ENCODE results near the gene NPTN. TPM values are rescaled to one million over a fixed set of nuclear protein-coding genes. Genes with fewer than 3 reads are reported as not detected.

Gene NPTN
- total and polyA plus RNA-seq, 2 of the 13 experiments (the other 11 are each of a cell fraction or from before 2014, with no cell fraction given): 78.0 to 110 TPM

DNA sequence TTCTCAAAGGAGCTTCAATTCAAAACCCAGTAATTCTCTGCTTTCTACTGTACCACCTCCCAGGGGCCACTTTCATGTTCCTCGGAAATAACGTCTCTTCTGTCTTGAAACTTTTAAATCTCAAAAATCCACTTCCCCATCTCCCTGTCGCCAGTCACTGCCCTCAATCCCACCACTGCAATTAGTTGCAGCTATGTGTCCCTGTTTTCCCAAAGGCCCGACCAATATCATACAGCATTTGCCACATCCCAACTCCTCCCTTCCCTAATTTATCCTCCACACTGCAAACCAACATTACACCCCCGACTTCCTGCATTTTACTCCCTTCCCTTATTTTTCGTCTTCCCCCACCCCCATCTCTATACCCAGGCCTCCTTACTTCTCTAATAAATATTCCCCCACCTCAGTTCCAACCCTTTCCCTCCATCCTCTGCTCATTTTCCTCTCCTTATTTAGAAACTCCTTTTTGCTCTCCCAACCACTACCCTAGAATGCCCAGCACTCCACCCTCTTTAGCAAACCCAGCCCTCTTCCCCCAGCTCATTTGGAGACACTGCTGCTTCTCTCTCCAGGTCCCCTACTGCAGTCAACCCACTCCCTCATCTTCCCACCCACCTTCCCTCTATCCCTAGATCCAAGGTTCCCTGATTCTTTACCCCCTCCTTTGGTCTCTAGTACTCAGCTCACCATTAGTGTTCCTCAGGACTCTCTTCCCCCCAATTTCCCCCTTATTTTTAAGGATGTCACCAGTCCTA, 1.1 kb downstream of the NPTN start:
- intact Hi-C loops (cut with micrococcal nuclease; ENCODE audit: unreplicated experiment) (no loop called here), in situ Hi-C loops (cut with HindIII; ENCODE audit: extremely low pct_ligation_motif_present, low pct_unique_long_range_greater_than_20kb) (no loop called here)
- Histone ChIP-seq H3K36me3 (replicated peaks in 1 of 2; ENCODE audit: control insufficient read depth in 1 of 2, insufficient read depth in 2 of 2, low read length in 2 of 2) (no peaks in the 10 kb centered on the region), H3K4me3 (replicated peaks in 1 of 3; ENCODE audit: insufficient read depth in 1 of 3, low read depth in 2 of 3, low read length in 3 of 3) (peak overlapping the region; percentile 74 to 97 (median 93)), H3K9me3 (ENCODE audit: low read length) (no peaks in the 10 kb centered on the region), H3K4me1 (ENCODE audit: insufficient read depth, low read length) (peaks cover 79% of the 10 kb centered on the region), H4K20me1 (ENCODE audit: insufficient read depth, low read length) (peaks cover 39% of the 10 kb centered on the region), H2AFZ (ENCODE audit: low read length) (no peak overlapping the region), H3K79me2 (ENCODE audit: insufficient read depth, low read length) (peaks cover 56% of the 10 kb centered on the region), H3K9ac (ENCODE audit: insufficient read depth, low read depth, low read length) (peak overlapping the region; percentile 80), H3K4me2 (ENCODE audit: low read depth, low read length) (peak overlapping the region; percentile 86), H3K27me3 (ENCODE audit: control insufficient read depth in 1 of 2, insufficient read depth in 2 of 2, low read length in 2 of 2) (no peaks in the 10 kb centered on the region; a peak in 1 of 5 replicates), H3K27ac (ENCODE audit: extremely low read length, insufficient read depth, low read length) (peak overlapping the region; percentile 49)
- FAIRE-seq (no peak), ATAC-seq (peak; percentile 5; the same call in 2 of the 3 replicates), DNase-seq (ENCODE audit: low spot score) (no peak)
- ChIA-PET POLR2A (interaction anchor here (0.8 to 2.8 kb wide), 6 partner anchors 15 to 1820 kb away, joined by 3 to 8 read pairs (median 4); partner anchors contain the start of gene SIN3A), CTCF (ENCODE audit: low intra/inter-chr PET ratio, low total read pairs) (no interaction called here)
- WGBS (ENCODE audit: low lambda C conversion rate): 1% methylated on average over 6 of the region's 6 CpGs
- TF ChIP-seq, protein P1, sequence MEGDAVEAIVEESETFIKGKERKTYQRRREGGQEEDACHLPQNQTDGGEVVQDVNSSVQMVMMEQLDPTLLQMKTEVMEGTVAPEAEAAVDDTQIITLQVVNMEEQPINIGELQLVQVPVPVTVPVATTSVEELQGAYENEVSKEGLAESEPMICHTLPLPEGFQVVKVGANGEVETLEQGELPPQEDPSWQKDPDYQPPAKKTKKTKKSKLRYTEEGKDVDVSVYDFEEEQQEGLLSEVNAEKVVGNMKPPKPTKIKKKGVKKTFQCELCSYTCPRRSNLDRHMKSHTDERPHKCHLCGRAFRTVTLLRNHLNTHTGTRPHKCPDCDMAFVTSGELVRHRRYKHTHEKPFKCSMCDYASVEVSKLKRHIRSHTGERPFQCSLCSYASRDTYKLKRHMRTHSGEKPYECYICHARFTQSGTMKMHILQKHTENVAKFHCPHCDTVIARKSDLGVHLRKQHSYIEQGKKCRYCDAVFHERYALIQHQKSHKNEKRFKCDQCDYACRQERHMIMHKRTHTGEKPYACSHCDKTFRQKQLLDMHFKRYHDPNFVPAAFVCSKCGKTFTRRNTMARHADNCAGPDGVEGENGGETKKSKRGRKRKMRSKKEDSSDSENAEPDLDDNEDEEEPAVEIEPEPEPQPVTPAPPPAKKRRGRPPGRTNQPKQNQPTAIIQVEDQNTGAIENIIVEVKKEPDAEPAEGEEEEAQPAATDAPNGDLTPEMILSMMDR (CRISPR knock-in tag; IDR thresholded peaks at IDR 0.05): no peak
- peak; percentile 2; the same call in 1 of the 2 replicates for TF ChIP-seq ZNF652 (CRISPR knock-in tag; IDR thresholded peaks at IDR 0.05; ENCODE audit: borderline replicate concordance, low read depth)
- no TSS peak for BruUV-seq (replicated peaks)

DNA sequence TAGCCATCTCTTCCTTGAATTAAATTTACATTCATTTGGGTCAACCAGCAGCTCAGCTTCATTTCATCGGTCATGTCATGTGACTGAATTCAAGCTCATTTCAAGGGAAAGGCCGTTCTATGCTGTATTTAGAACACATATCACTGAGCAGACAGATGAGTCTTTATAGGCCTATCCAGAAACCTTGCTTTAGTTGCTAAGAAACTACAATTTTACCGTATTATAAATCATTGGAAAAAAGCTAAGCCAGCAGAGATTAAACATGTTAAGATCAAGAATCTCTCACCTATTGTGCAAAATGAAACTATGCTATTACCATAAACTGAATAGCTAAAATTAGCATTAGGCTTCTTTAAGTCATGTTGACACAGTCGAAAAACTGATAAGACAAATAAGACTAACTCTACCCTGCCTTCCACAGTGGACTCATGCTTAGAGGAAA, 2.2 kb downstream of the NPTN start:
- peak overlapping the region; percentile 80; the same call in 1 of the 2 replicates for H3K9ac ChIP-seq (ENCODE audit: insufficient read depth, low read depth, low read length)
- in situ Hi-C loops (cut with HindIII; ENCODE audit: extremely low pct_ligation_motif_present, low pct_unique_long_range_greater_than_20kb): no loop called here
- TF ChIP-seq FOXA1 (IDR thresholded peaks at IDR 0.05) (no peak), FOXA1 (CRISPR knock-in tag; IDR thresholded peaks at IDR 0.05) (peak; percentile 39; the same call in 1 of the 2 replicates), FOXA3 (CRISPR knock-in tag; IDR thresholded peaks at IDR 0.05) (0 out of 2 replicates have a peak, but pooled peaks have one; percentile 26)
- TF ChIP-seq, protein P2, sequence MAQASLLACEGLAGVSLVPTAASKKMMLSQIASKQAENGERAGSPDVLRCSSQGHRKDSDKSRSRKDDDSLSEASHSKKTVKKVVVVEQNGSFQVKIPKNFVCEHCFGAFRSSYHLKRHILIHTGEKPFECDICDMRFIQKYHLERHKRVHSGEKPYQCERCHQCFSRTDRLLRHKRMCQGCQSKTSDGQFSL (CRISPR knock-in tag; IDR thresholded peaks at IDR 0.05): no peak
- TF ChIP-seq, protein P3, sequence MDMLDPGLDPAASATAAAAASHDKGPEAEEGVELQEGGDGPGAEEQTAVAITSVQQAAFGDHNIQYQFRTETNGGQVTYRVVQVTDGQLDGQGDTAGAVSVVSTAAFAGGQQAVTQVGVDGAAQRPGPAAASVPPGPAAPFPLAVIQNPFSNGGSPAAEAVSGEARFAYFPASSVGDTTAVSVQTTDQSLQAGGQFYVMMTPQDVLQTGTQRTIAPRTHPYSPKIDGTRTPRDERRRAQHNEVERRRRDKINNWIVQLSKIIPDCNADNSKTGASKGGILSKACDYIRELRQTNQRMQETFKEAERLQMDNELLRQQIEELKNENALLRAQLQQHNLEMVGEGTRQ (IDR thresholded peaks at IDR 0.05; ENCODE audit: low read depth, low read length): no peak
- TF ChIP-seq, protein P3 (CRISPR knock-in tag; IDR thresholded peaks at IDR 0.05; ENCODE audit: borderline replicate concordance): peak; percentile 19; the same call in 1 of the 2 replicates
- TF ChIP-seq, protein P4, sequence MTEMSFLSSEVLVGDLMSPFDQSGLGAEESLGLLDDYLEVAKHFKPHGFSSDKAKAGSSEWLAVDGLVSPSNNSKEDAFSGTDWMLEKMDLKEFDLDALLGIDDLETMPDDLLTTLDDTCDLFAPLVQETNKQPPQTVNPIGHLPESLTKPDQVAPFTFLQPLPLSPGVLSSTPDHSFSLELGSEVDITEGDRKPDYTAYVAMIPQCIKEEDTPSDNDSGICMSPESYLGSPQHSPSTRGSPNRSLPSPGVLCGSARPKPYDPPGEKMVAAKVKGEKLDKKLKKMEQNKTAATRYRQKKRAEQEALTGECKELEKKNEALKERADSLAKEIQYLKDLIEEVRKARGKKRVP (CRISPR knock-in tag; IDR thresholded peaks at IDR 0.05): 0 out of 4 replicates have a peak, but pooled peaks of 1 of the 2 experiments have one; percentile 13

More for the DNA sequence above, 2.2 kb downstream of the NPTN start:
- H3K36me3 ChIP-seq (replicated peaks in 1 of 2; ENCODE audit: control insufficient read depth in 1 of 2, insufficient read depth in 2 of 2, low read length in 2 of 2): no peaks in the 10 kb centered on the region
- peak overlapping the region; percentile 60 for H3K27ac ChIP-seq (ENCODE audit: extremely low read length, insufficient read depth, low read length)
- ChIA-PET CTCF (ENCODE audit: low intra/inter-chr PET ratio, low total read pairs) (no interaction called here), POLR2A (interaction anchor here (1.6 to 2.8 kb wide), 2 partner anchors 13 to 29 kb away, joined by 5 to 7 read pairs; no protein-coding TSS in a partner anchor)
- no peak overlapping the region for H2AFZ ChIP-seq (ENCODE audit: low read length)
- BruUV-seq (replicated peaks): TSS peak; percentile 39
- no peak for FAIRE-seq
- no peak for DNase-seq (ENCODE audit: low spot score)
- peaks cover 85% of the 10 kb centered on the region for H3K4me1 ChIP-seq (ENCODE audit: insufficient read depth, low read length)
- no peak for ATAC-seq
- H3K4me2 ChIP-seq (ENCODE audit: low read depth, low read length): peak overlapping the region; percentile 86
- peak overlapping the region; percentile 74 to 97 (median 93); a peak in 5 of 6 replicates for H3K4me3 ChIP-seq (replicated peaks in 1 of 3; ENCODE audit: insufficient read depth in 1 of 3, low read depth in 2 of 3, low read length in 3 of 3)
- intact Hi-C loops (cut with micrococcal nuclease; ENCODE audit: unreplicated experiment): no loop called here
- peaks cover 68% of the 10 kb centered on the region for H3K79me2 ChIP-seq (ENCODE audit: insufficient read depth, low read length)
- peaks cover 39% of the 10 kb centered on the region for H4K20me1 ChIP-seq (ENCODE audit: insufficient read depth, low read length)
- H3K27me3 ChIP-seq (ENCODE audit: control insufficient read depth in 1 of 2, insufficient read depth in 2 of 2, low read length in 2 of 2): no peaks in the 10 kb centered on the region; a peak in 1 of 5 replicates
- WGBS (ENCODE audit: low lambda C conversion rate): 5% methylated on average over 4 of the region's 4 CpGs
- no peaks in the 10 kb centered on the region for H3K9me3 ChIP-seq (ENCODE audit: low read length)

Data from HepG2 (cell line).